Activated CD4-positive, alpha-beta T cell treated with anti-CD3 and anti-CD28 coated beads, Interleukin-2, amount 10 ng/mL, durations not matched to agents 7 days and 5 days (primary cell): Measurements from ENCODE around the gene CHMP5. TPM values are rescaled to one million over a fixed set of nuclear protein-coding genes. Genes with fewer than 3 reads are reported as not detected.
"Not testable (repeated sequence)": the region's sequence is repeated elsewhere in the genome, so short reads cannot be mapped to it uniquely, and the experiment has no call there.

Experiments
- CTCF ChIA-PET: fragments of 350-600 bp; sonication (Branson Sonifier 250); formaldehyde crosslinking; loops from one replicate; lab custom pipeline; 2021; ENCODE audit warnings: antibody characterized with exemption; lab: Charles Lee
- POLR2A ChIA-PET: fragments of 350-600 bp; sonication (Branson Sonifier 250); formaldehyde crosslinking; loops from one replicate; lab custom pipeline; 2021; ENCODE audit warnings: antibody characterized with exemption; lab: Charles Lee
- DNase-seq: peaks from one replicate; pipeline ENCODE4 v3.0.0-alpha.2; 2020
- H3K27ac Mint-ChIP-seq: one replicate; pipeline ENCODE4 v1.8.0; 2021; ENCODE audit warnings: mild to moderate bottlenecking, moderate library complexity, mixed read lengths
- H3K27me3 Mint-ChIP-seq: one replicate; pipeline ENCODE4 v1.8.0; 2021; ENCODE audit warnings: mixed read lengths
- H3K36me3 Mint-ChIP-seq: one replicate; pipeline ENCODE4 v1.8.0; 2021; ENCODE audit warnings: low read depth, mixed read lengths
- H3K4me1 Mint-ChIP-seq: one replicate; pipeline ENCODE4 v1.8.0; 2021; ENCODE audit warnings: mixed read lengths
- H3K4me3 Mint-ChIP-seq: one replicate; pipeline ENCODE4 v1.8.0; 2021; ENCODE audit warnings: mild to moderate bottlenecking, moderate library complexity, mixed read lengths
- H3K9me3 Mint-ChIP-seq: one replicate; pipeline ENCODE4 v1.8.0; 2021; ENCODE audit warnings: mixed read lengths
- total RNA-seq, 2 experiments: library from RNA; stranded (reverse); gene quantifications; one replicate each; pipeline ENCODE4 v1.2.3, GENCODE V29; 2021

Gene CHMP5
- total RNA-seq, 2 experiments from 2014 or later = 91.0 to 100 TPM

DNA sequence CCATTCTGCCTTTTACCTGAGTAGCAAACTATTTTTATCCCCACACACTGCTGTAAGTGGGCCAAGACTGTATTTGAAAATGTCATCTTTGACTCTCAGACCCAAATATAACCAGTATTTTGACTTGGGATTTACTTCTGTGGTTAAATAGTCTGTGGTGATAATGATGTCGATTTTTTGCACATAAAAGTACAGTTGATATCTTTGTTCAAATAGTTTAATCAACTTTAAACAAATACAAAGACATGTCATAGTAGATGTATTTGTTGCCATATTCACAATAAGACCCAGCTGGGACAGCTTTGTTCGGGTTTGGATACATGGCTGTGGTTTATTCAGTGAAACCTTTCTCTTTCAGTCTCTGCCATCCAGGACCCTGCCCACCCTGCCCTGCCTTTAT is 45.9 kb downstream of the CHMP5 start:
- POLR2A ChIA-PET = no interaction called here
- H3K27ac Mint-ChIP-seq = no peak overlapping the region
- H3K9me3 Mint-ChIP-seq = no peaks in the 10 kb centered on the region
- no peak for DNase-seq
- CTCF ChIA-PET = interaction anchor here (0.9 to 2.1 kb wide), 3 partner anchors 9 to 24 kb away, joined by 3 to 7 read pairs (median 4); no protein-coding TSS in a partner anchor
- H3K27me3 Mint-ChIP-seq = no peaks in the 10 kb centered on the region
- peaks cover 60% of the 10 kb centered on the region for H3K36me3 Mint-ChIP-seq
- peaks cover 6% of the 10 kb centered on the region for H3K4me1 Mint-ChIP-seq
- no peak overlapping the region for H3K4me3 Mint-ChIP-seq

- no peaks in the 10 kb centered on the region for H3K27me3 Mint-ChIP-seq
- POLR2A ChIA-PET = interaction anchor here (0.6 to 0.8 kb wide), 2 partner anchors 17 to 22 kb away, joined by 3 read pairs; partner anchors contain the start of gene NFX1
- no peak overlapping the region for H3K4me3 Mint-ChIP-seq
- peaks cover 69% of the 10 kb centered on the region for H3K36me3 Mint-ChIP-seq
- no peak for DNase-seq
- no peaks in the 10 kb centered on the region for H3K9me3 Mint-ChIP-seq
- CTCF ChIA-PET = interaction anchor here (1.3 kb wide), 1 partner anchor 10 kb away, joined by 5 read pairs; no protein-coding TSS in a partner anchor
- H3K4me1 Mint-ChIP-seq = peaks cover 4% of the 10 kb centered on the region
- H3K27ac Mint-ChIP-seq = peak overlapping the region; percentile 5
These were observed 47.1 kb downstream of the CHMP5 start for GRCh38 chr9:33311953-33312352.

DNA sequence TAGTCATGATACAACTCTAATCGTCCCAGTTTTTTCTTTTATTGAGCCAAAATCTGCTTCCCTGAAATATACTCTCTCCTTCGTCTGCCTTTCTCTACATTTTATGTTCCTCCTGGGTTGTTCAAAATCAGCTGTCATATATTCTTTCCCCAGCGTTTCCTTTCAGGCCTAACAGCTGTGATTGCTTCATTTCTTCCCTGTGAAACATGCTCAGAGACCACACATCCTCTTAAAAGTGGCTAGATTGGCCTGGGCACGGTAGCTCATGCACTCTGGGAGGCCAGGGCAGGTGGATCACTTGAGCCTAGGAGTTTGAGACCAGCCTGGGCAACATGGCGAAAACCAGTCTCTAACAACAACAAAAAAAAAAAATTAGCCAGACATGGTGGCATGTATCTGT is 50.5 kb downstream of the CHMP5 start:
- no peak overlapping the region for H3K4me3 Mint-ChIP-seq
- H3K4me1 Mint-ChIP-seq = peaks cover 2% of the 10 kb centered on the region
- H3K36me3 Mint-ChIP-seq = peaks cover 70% of the 10 kb centered on the region
- no peak overlapping the region for H3K27ac Mint-ChIP-seq
- no peaks in the 10 kb centered on the region for H3K9me3 Mint-ChIP-seq
- H3K27me3 Mint-ChIP-seq = no peaks in the 10 kb centered on the region
- POLR2A ChIA-PET = interaction anchor here (0.6 kb wide), 1 partner anchor 799 kb away, joined by 3 read pairs; no protein-coding TSS in a partner anchor
- no peak for DNase-seq
- CTCF ChIA-PET = interaction anchor here (0.6 to 1.2 kb wide), 5 partner anchors 11 to 789 kb away, joined by 3 read pairs; partner anchors contain the start of gene RIGI

DNA sequence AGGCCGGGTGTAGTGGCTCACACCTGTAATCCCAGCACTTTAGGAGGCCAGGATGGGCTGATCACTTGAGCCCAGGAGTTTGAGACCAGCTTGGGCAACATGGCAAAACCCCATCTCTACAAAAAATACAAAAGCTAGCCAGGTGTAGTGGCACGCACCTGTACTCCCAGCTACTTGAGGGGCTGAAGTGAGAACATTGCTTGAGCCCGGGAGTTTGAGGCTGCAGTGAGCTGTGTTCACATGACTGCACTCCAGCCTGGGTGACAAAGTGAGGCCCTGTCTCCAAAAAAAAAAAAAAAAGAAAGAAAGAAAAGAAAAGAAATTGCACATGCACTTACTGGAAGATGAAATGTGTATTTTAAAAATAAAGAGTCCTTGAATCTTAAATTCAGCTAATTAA is 52.3 kb downstream of the CHMP5 start:
- H3K4me3 Mint-ChIP-seq, H3K27me3 Mint-ChIP-seq, DNase-seq, H3K4me1 Mint-ChIP-seq, POLR2A ChIA-PET, H3K9me3 Mint-ChIP-seq, H3K27ac Mint-ChIP-seq: not testable (repeated sequence)
- CTCF ChIA-PET = interaction anchor here (0.8 to 1.4 kb wide), 2 partner anchors 11 to 30 kb away, joined by 3 read pairs; no protein-coding TSS in a partner anchor
- H3K36me3 Mint-ChIP-seq = peaks cover 66% of the 10 kb centered on the region

DNA sequence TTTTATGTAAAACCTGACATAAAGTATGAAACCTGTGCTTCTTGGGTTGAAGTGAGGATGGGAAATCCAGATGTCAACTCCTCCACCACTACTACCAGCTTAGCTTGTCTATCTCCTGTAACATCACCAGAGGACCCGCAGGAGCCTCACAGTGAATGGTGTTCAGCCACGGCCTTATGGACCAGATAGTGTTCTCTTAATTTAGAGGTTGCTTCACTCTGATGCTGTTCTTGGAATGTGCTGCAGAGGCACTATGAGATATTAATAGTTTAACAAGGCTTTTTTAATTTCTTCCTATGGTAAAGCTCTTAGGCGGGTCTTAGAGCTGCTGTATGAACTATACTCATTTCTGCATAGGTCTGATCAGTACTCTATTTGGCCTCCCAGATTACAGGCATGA is 53.4 kb downstream of the CHMP5 start:
- ChIA-PET CTCF (interaction anchor here (0.6 kb wide), 2 partner anchors 191 to 877 kb away, joined by 3 to 4 read pairs; no protein-coding TSS in a partner anchor), POLR2A (no interaction called here)
- Mint-ChIP-seq H3K4me3 (no peak overlapping the region), H3K4me1 (no peaks in the 10 kb centered on the region), H3K27ac (no peak overlapping the region), H3K36me3 (peaks cover 66% of the 10 kb centered on the region), H3K27me3 (no peaks in the 10 kb centered on the region), H3K9me3 (no peaks in the 10 kb centered on the region)
- no peak for DNase-seq

- H3K27me3 Mint-ChIP-seq = no peaks in the 10 kb centered on the region
- H3K4me3 Mint-ChIP-seq = no peak overlapping the region
- POLR2A ChIA-PET = no interaction called here
- no peaks in the 10 kb centered on the region for H3K9me3 Mint-ChIP-seq
- CTCF ChIA-PET = interaction anchor here (0.6 to 1.9 kb wide), 2 partner anchors 9 to 877 kb away, joined by 4 to 7 read pairs; no protein-coding TSS in a partner anchor
- no peak for DNase-seq
- H3K36me3 Mint-ChIP-seq = peaks cover 62% of the 10 kb centered on the region
- no peak overlapping the region for H3K27ac Mint-ChIP-seq
- H3K4me1 Mint-ChIP-seq = no peaks in the 10 kb centered on the region
These were observed 53.9 kb downstream of the CHMP5 start for GRCh38 chr9:33318781-33319180.

GRCh38 chr9:33320230-33320567 is 55.4 kb downstream of the CHMP5 start:
- ChIA-PET CTCF (interaction anchor here (0.6 to 1.9 kb wide), 7 partner anchors 9 to 248 kb away, joined by 3 to 7 read pairs (median 3); no protein-coding TSS in a partner anchor), POLR2A (no interaction called here)
- H3K4me3 Mint-ChIP-seq = no peak overlapping the region
- H3K9me3 Mint-ChIP-seq = no peaks in the 10 kb centered on the region
- DNase-seq = no peak
- H3K4me1 Mint-ChIP-seq = no peaks in the 10 kb centered on the region
- peaks cover 63% of the 10 kb centered on the region for H3K36me3 Mint-ChIP-seq
- H3K27me3 Mint-ChIP-seq = no peaks in the 10 kb centered on the region
- H3K27ac Mint-ChIP-seq = no peak overlapping the region

DNA sequence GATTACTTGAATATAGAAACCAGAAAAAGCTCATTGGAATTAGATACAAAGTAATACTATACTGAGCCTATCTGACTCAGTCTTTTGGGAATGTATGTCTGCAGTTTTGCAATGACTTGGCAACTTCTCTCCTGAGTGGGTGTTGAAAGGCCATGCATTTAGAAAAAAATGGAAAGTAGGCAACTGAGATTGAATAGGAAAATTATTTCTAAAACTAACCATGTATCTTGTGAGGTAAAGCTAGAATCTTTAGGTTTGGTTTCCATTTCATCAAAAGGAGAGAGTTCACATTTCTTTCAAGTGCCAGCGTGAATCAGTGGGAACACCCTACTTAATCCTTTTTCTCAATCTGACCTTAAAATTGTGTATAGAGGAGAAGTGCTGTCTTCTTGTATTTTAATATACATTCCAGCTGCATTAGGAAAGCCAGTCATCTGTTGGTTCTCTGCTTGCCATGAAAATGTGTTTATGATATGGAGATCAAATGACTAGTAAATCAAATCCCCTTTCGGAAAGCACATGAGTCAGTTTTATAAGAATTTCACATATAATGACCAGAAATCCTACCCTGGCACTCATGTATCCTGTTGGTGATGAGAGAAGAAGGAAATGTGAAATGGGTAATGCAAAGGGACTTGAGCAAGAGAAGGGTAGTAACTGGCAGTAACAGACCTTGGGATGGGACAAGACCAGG is 55.9 kb downstream of the CHMP5 start:
- no peaks in the 10 kb centered on the region for H3K4me1 Mint-ChIP-seq
- no peaks in the 10 kb centered on the region for H3K27me3 Mint-ChIP-seq
- POLR2A ChIA-PET = no interaction called here
- no peaks in the 10 kb centered on the region for H3K9me3 Mint-ChIP-seq
- CTCF ChIA-PET = interaction anchor here (0.6 to 2.2 kb wide), 8 partner anchors 8 to 248 kb away, joined by 3 to 7 read pairs (median 3); no protein-coding TSS in a partner anchor
- H3K27ac Mint-ChIP-seq = no peak overlapping the region
- H3K4me3 Mint-ChIP-seq = no peak overlapping the region
- DNase-seq = no peak
- peaks cover 60% of the 10 kb centered on the region for H3K36me3 Mint-ChIP-seq

DNA sequence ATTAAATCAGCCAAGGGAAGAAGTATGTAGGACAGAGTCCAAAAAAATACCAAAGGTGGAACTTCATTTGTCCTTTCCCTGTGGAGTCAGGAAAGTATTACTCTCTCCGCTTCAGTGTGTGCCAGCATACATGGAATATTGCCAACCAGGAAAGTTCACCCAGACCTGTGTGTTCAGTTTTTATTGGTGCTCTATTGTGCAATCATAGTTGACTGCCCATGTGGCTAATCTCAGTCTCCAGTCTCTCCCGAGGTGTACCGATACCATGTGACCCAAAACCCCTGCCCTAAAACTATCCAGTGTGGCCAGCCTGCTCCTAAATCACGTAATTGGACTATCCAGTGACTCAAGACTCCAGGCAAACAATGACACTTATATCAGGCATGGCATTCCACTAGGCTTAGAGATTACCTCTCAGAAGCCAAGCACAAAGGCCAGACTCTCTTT is 64.3 kb downstream of the CHMP5 start:
- H3K4me1 Mint-ChIP-seq = no peaks in the 10 kb centered on the region
- no peaks in the 10 kb centered on the region for H3K9me3 Mint-ChIP-seq
- H3K4me3 Mint-ChIP-seq = no peak overlapping the region
- CTCF ChIA-PET = interaction anchor here (1.0 kb wide), 1 partner anchor 9 kb away, joined by 3 read pairs; no protein-coding TSS in a partner anchor
- DNase-seq = no peak
- POLR2A ChIA-PET = no interaction called here
- no peaks in the 10 kb centered on the region for H3K27me3 Mint-ChIP-seq
- peaks cover 45% of the 10 kb centered on the region for H3K36me3 Mint-ChIP-seq
- H3K27ac Mint-ChIP-seq = no peak overlapping the region

DNA sequence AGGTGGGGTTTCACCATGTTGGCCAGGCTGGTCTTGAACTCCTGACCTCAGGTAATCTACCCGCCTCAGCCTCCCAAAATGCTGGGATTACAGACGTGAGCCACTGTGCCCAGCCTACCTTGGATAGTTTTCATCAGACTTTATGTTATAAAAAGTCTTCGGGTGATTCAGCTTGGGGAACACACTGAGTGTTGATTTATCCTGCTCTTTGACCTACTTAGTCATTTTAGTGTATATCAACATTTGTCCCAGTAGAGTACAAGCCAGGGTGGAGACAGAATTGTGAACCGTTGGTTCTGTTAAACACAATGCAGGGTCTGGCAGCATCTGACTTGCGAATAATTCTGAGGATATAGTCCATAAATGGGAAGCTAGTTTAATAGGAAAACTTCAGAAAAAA is 65.1 kb downstream of the CHMP5 start:
- DNase-seq = no peak
- H3K9me3 Mint-ChIP-seq = no peaks in the 10 kb centered on the region
- CTCF ChIA-PET = interaction anchor here (1.4 kb wide), 1 partner anchor 9 kb away, joined by 4 read pairs; no protein-coding TSS in a partner anchor
- no peaks in the 10 kb centered on the region for H3K4me1 Mint-ChIP-seq
- H3K36me3 Mint-ChIP-seq = peaks cover 45% of the 10 kb centered on the region
- no peak overlapping the region for H3K4me3 Mint-ChIP-seq
- POLR2A ChIA-PET = no interaction called here
- no peaks in the 10 kb centered on the region for H3K27me3 Mint-ChIP-seq
- no peak overlapping the region for H3K27ac Mint-ChIP-seq

- no peaks in the 10 kb centered on the region for H3K9me3 Mint-ChIP-seq
- H3K36me3 Mint-ChIP-seq = peaks cover 45% of the 10 kb centered on the region
- H3K27ac Mint-ChIP-seq = no peak overlapping the region
- ChIA-PET CTCF (interaction anchor here (1.4 kb wide), 1 partner anchor 11 kb away, joined by 4 read pairs; no protein-coding TSS in a partner anchor), POLR2A (no interaction called here)
- no peak for DNase-seq
- no peaks in the 10 kb centered on the region for H3K27me3 Mint-ChIP-seq
- H3K4me3 Mint-ChIP-seq = no peak overlapping the region
- H3K4me1 Mint-ChIP-seq = no peaks in the 10 kb centered on the region
These were observed 66.6 kb downstream of the CHMP5 start for GRCh38 chr9:33331377-33331891.
